PC-3 (cell line): ENCODE measurements around the gene NDUFAF5. TPM values are rescaled to one million over a fixed set of nuclear protein-coding genes. Genes with fewer than 3 reads are reported as not detected.

Experiments used
- ATAC-seq: fragments of 200-7000 bp; cut with Tn5 transposase; 2 replicates; pipeline ENCODE4 v1.9.1; 2020; ENCODE audit warnings: mild to moderate bottlenecking, moderate library complexity
- BruUV-seq: library from RNA; stranded (reverse); fragments of 400-500 nt; replicated peaks from 2 replicates; lab custom pipeline; 2021; lab: Mats Ljungman, UMichigan
- CTCF ChIA-PET: fragments of 300-600 bp; sonication (Branson Sonifier 250); formaldehyde crosslinking; loops from one replicate; lab custom pipeline; 2022; ENCODE audit warnings: antibody characterized with exemption; lab: Charles Lee
- POLR2A ChIA-PET: fragments of 300-600 bp; sonication (Branson Sonifier 250); formaldehyde crosslinking; loops from one replicate; lab custom pipeline; 2022; ENCODE audit warnings: antibody characterized with exemption; ENCODE audit not compliant: unreplicated experiment; lab: Charles Lee
- DNase-seq: peaks from one replicate; pipeline ENCODE4 v3.0.0-alpha.2; 2015
- H2AFZ ChIP-seq: fragments of 300-600 bp; sonication (generic); 2 replicates; pipeline ENCODE4 v1.6.0; 2016; ENCODE audit warnings: antibody characterized with exemption, low read length
- H3F3A ChIP-seq: fragments of 300-600 bp; sonication (generic); one replicate; pipeline ENCODE4 v1.6.0; 2017; ENCODE audit warnings: antibody characterized with exemption, low read length, control low read depth, mild to moderate bottlenecking; ENCODE audit not compliant: unreplicated experiment
- H3K27ac ChIP-seq: fragments of 300-600 bp; sonication (generic); 2 replicates; pipeline ENCODE4 v1.5.1; 2016; ENCODE audit warnings: mild to moderate bottlenecking, low read length
- H3K27me3 ChIP-seq: fragments of 300-600 bp; sonication (generic); 2 replicates; pipeline ENCODE4 v1.6.1; 2016; ENCODE audit warnings: low read length, mixed read lengths
- H3K36me3 ChIP-seq: fragments of 300-600 bp; sonication (generic); 2 replicates; pipeline ENCODE4 v1.6.1; 2016; ENCODE audit warnings: low read depth, mixed run types, low read length, mixed read lengths
- H3K4me1 ChIP-seq: fragments of 300-600 bp; sonication (generic); 2 replicates; pipeline ENCODE4 v1.5.1; 2016; ENCODE audit warnings: low read length; ENCODE audit not compliant: insufficient read depth
- H3K4me2 ChIP-seq: fragments of 300-600 bp; sonication (generic); 2 replicates; pipeline ENCODE4 v1.6.0; 2016; ENCODE audit warnings: low read length
- H3K4me3 ChIP-seq: fragments of 300-600 bp; sonication (generic); 2 replicates; pipeline ENCODE4 v1.5.1; 2016; ENCODE audit warnings: mild to moderate bottlenecking, low read length, mixed read lengths
- H3K79me2 ChIP-seq: fragments of 300-600 bp; sonication (generic); 2 replicates; pipeline ENCODE4 v1.6.1; 2017; ENCODE audit warnings: low read length, mixed read lengths
- H3K9ac ChIP-seq: fragments of 300-600 bp; sonication (generic); 2 replicates; pipeline ENCODE4 v1.6.0; 2016; ENCODE audit warnings: mild to moderate bottlenecking, low read length
- H3K9me2 ChIP-seq: fragments of 300-600 bp; sonication (generic); replicated peaks from 2 replicates; pipeline ENCODE4 v1.6.1; 2016; ENCODE audit warnings: mixed run types, low read length, mixed read lengths
- H3K9me3 ChIP-seq: fragments of 300-600 bp; sonication (generic); 2 replicates; pipeline ENCODE4 v1.6.1; 2016; ENCODE audit warnings: low read length, mixed read lengths
- H4K20me1 ChIP-seq: fragments of 300-600 bp; sonication (generic); 2 replicates; pipeline ENCODE4 v1.6.1; 2016; ENCODE audit warnings: low read length, mixed read lengths
- CTCF ChIP-seq: fragments of 300-600 bp; sonication (generic); conservative IDR thresholded peaks from 2 replicates; pipeline ENCODE4 v1.5.1; 2017; ENCODE audit warnings: antibody characterized with exemption, low read depth, mild to moderate bottlenecking, low read length
- EZH2 ChIP-seq: fragments of 300-600 bp; sonication (generic); IDR thresholded peaks from one replicate; pipeline ENCODE4 v1.6.1; 2017; ENCODE audit warnings: antibody characterized with exemption, mild to moderate bottlenecking, low read length; ENCODE audit not compliant: unreplicated experiment
- EZH2phosphoT487 ChIP-seq: fragments of 300-600 bp; sonication (generic); IDR thresholded peaks from 2 replicates; pipeline ENCODE4 v1.6.1; 2018; ENCODE audit warnings: mild to moderate bottlenecking, antibody characterized with exemption, low read length, borderline replicate concordance
- intact Hi-C: fragments of 100-400 bp; cut with micrococcal nuclease; formaldehyde crosslinking; loops from 2 replicates; pipeline ENCODE4 v1.9.0; 2023
- total RNA-seq: library from RNA; depleted of rRNA; stranded (reverse); fragments of >200 nt; gene quantifications from 2 replicates; pipeline ENCODE4 v1.2.3, GENCODE V29; 2014

NDUFAF5 gene
- total RNA-seq, 1 experiment from 2014 or later, result 29.0 TPM

GRCh38 chr20:13765299-13765698 is 19.5 kb upstream of the NDUFAF5 start:
- Histone ChIP-seq H3K36me3 (peaks cover 65% of the 10 kb centered on the region), H3K27me3 (no peaks in the 10 kb centered on the region), H3F3A (no peaks in the 10 kb centered on the region), H3K27ac (no peak overlapping the region), H4K20me1 (no peaks in the 10 kb centered on the region), H3K79me2 (no peaks in the 10 kb centered on the region), H3K9me2 (no peaks in the 10 kb centered on the region), H3K9ac (no peak overlapping the region), H3K4me3 (no peak overlapping the region), H3K9me3 (no peaks in the 10 kb centered on the region), H3K4me2 (no peak overlapping the region), H2AFZ (no peak overlapping the region), H3K4me1 (0 out of 2 replicates have a peak, but pooled peaks cover 6% of the 10 kb centered on the region)
- no peak for DNase-seq
- no TSS peak for BruUV-seq
- ChIA-PET POLR2A (interaction anchor here (0.5 kb wide), 1 partner anchor 165 kb away, joined by 4 read pairs; no protein-coding TSS in a partner anchor), CTCF (interaction anchor here (0.6 kb wide), 2 partner anchors 19 to 796 kb away, joined by 3 read pairs; partner anchors contain the start of gene ESF1)
- no peak for ATAC-seq
- intact Hi-C loops, result no loop called here
- TF ChIP-seq EZH2 (no peak), EZH2phosphoT487 (no peak), CTCF (no peak)

GRCh38 chr20:13765868-13766416 is 18.9 kb upstream of the NDUFAF5 start:
- BruUV-seq, result no TSS peak
- H3K4me1 ChIP-seq, result 0 out of 2 replicates have a peak, but pooled peaks cover 6% of the 10 kb centered on the region
- DNase-seq, result no peak
- CTCF ChIA-PET, result interaction anchor here (0.6 kb wide), 1 partner anchor 19 kb away, joined by 3 read pairs; the partner anchor contains the start of gene ESF1
- peaks cover 71% of the 10 kb centered on the region for H3K36me3 ChIP-seq
- no peak overlapping the region for H2AFZ ChIP-seq
- POLR2A ChIA-PET, result interaction anchor here (0.5 to 0.6 kb wide), 2 partner anchors 165 to 413 kb away, joined by 3 to 4 read pairs; no protein-coding TSS in a partner anchor
- H3K9ac ChIP-seq, result no peak overlapping the region
- H3K79me2 ChIP-seq, result no peaks in the 10 kb centered on the region
- H3K4me3 ChIP-seq, result no peak overlapping the region
- H3F3A ChIP-seq, result no peaks in the 10 kb centered on the region
- H4K20me1 ChIP-seq, result no peaks in the 10 kb centered on the region
- no peaks in the 10 kb centered on the region for H3K9me2 ChIP-seq
- no peaks in the 10 kb centered on the region for H3K27me3 ChIP-seq
- no peak for ATAC-seq
- intact Hi-C loops, result no loop called here
- no peak for TF ChIP-seq CTCF
- TF ChIP-seq EZH2, result no peak
- no peak for TF ChIP-seq EZH2phosphoT487
- H3K4me2 ChIP-seq, result no peak overlapping the region
- H3K27ac ChIP-seq, result no peak overlapping the region
- no peaks in the 10 kb centered on the region for H3K9me3 ChIP-seq

GRCh38 chr20:13770141-13770540 is 14.7 kb upstream of the NDUFAF5 start:
- Histone ChIP-seq H2AFZ (no peak overlapping the region), H3K9me3 (no peaks in the 10 kb centered on the region), H3K4me3 (no peak overlapping the region), H3K4me1 (0 out of 2 replicates have a peak, but pooled peaks cover 6% of the 10 kb centered on the region), H3K79me2 (no peaks in the 10 kb centered on the region), H3K36me3 (peaks cover 81% of the 10 kb centered on the region), H3K9me2 (no peaks in the 10 kb centered on the region), H3K27ac (no peak overlapping the region), H4K20me1 (peaks cover 4% of the 10 kb centered on the region), H3F3A (peaks cover 14% of the 10 kb centered on the region), H3K27me3 (no peaks in the 10 kb centered on the region), H3K9ac (no peak overlapping the region), H3K4me2 (no peak overlapping the region)
- ChIA-PET POLR2A (no interaction called here), CTCF (no interaction called here)
- no peak for TF ChIP-seq EZH2
- no peak for TF ChIP-seq EZH2phosphoT487
- TF ChIP-seq CTCF, result no peak
- DNase-seq (no peak), ATAC-seq (no peak)
- no TSS peak for BruUV-seq
- intact Hi-C loops, result loop anchor here (5.0 to 10.0 kb wide), 2 partner anchors 315 to 653 kb away; no protein-coding TSS in a partner anchor
